AG09309 (cell line): Measurements from ENCODE around the gene CASZ1.

Experiments
- DNase-seq: peaks from one replicate; pipeline ENCODE4 v3.0.0-alpha.2; 2010; ENCODE audit warnings: low read depth
- H3K4me3 ChIP-seq: 2 replicates; pipeline ENCODE4 v1.5.1; 2011; ENCODE audit warnings: mild to moderate bottlenecking, low read depth, low read length, moderate library complexity; ENCODE audit not compliant: control insufficient read depth
- CTCF ChIP-seq: IDR thresholded peaks from 2 replicates; pipeline ENCODE4 v1.5.1; 2011; ENCODE audit warnings: mild to moderate bottlenecking, low read depth, low read length, inconsistent platforms; ENCODE audit not compliant: insufficient read depth, control insufficient read depth; ENCODE audit errors: missing control alignments

Gene CASZ1

DNA sequence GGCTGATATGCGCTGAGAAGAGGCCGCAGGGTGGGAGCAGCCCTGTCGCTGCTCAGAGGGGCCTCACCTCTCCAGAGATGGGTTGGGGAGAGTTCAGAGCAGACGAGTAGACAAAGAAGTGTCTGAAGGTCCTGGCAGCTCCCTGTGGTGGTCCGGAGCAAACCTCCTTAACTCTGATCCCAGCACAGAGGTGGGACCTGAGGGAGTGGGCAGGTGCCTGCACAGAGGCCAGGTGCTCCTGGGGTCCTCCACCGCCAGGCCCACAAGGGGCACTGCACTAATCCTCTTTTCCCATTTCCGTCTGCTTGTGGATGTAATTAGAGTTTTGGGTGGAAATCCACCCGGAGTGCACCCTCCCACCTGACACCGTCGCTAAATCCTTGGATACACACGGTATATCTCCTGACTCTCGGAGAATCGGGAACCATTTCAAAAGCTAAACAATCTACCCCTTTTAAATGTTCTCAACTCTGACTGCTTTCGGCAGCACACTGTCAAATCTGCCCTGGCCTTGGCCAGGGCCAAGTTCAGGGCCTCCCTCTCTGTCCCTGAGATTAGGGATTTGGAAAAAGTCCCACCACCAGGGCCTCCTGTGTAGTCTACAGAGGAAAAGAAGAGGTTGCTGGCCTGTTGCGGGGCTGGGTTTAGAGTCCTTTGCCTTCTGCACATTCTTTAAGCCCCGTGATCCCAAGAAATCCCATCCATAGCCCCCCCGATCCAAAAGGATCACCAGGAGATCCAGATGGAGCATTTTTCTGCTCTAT lies 22.4 kb downstream of the CASZ1 start:
- TF ChIP-seq CTCF, result no peak
- no peak for DNase-seq
- no peak overlapping the region for H3K4me3 ChIP-seq

DNA sequence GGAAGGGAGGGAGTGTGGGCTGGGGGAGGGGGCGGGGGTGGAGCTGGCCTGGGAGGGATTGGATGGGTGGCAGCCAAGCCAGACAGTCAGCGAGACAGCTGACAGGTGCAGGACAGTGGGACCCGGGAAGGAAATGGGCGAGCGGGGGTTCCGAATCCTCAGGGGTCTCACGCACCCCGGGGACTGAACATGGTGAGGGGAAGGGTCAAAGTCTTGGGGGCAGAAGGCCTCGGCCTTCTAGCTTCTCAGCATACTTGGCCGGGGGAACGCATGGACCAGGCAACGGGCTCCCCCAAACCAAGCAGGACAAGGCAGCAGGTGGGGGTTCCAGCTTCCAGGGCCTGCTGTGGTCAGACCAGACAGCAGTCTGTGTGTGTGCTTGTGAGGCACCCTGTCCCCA lies 23.1 kb downstream of the CASZ1 start:
- TF ChIP-seq CTCF, result no peak
- no peak for DNase-seq
- H3K4me3 ChIP-seq, result no peak overlapping the region

DNA sequence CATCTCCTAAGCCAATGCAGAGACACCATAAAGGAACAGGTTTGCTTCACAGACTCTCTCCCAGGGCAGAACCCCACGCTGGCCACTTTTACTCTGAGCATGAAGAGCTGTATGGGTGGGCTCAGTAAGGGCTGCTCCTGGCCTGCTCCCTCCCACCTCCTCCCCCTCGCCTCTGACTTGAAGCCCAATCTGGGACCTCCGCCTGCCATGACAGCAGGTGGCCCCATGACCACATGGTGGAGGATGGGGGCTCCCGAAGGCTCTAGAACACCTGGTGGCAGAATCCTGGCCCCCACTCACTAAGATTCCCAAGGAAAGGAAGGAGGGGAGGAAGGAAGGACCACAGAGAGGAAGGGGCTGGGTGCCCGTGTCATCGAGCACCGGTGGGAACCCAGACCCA lies 23.7 kb downstream of the CASZ1 start:
- TF ChIP-seq CTCF, result no peak
- no peak for DNase-seq
- H3K4me3 ChIP-seq, result no peak overlapping the region

- TF ChIP-seq CTCF, result no peak
- DNase-seq, result no peak
- H3K4me3 ChIP-seq, result no peak overlapping the region
Observed at GRCh38 chr1:10771789-10772188, 24.7 kb downstream of the CASZ1 start.

- no peak overlapping the region for H3K4me3 ChIP-seq
- no peak for TF ChIP-seq CTCF
- DNase-seq, result no peak
Observed at GRCh38 chr1:10768552-10768951, 27.9 kb downstream of the CASZ1 start.

DNA sequence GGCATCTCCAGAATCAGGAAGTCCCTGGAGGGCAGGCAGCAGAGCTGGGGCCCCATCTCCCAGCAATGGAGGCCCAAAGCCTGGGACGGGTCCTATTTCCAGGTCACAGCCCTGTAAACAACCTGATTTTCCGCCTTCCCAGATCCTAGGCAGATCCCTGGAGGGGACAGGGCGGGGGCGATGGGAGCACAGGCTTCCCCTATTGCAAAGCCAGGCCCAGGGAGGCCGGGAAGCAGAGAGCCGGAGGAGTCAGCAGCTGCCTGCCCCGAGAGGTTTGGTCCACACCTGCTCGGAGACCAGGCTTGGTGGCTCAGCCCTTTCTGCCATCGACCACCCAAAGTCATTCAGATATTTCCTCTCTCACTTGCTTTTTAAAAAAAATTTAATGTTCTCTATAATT lies 29.2 kb downstream of the CASZ1 start:
- TF ChIP-seq CTCF, result no peak
- no peak overlapping the region for H3K4me3 ChIP-seq
- no peak for DNase-seq

- no peak for DNase-seq
- no peak for TF ChIP-seq CTCF
- no peak overlapping the region for H3K4me3 ChIP-seq
Observed at GRCh38 chr1:10765734-10766478, 30.5 kb downstream of the CASZ1 start.
